Umbilical cord (tissue), 2 donors: Measurements from ENCODE around the gene ZNF506. TPM values are rescaled to one million over a fixed set of nuclear protein-coding genes. Genes with fewer than 3 reads are reported as not detected.
"Not testable (repeated sequence)": the region's sequence is repeated elsewhere in the genome, so short reads cannot be mapped to it uniquely, and the experiment has no call there.

Experiments used
- DNase-seq: peaks from one replicate; pipeline ENCODE4 v3.0.0-alpha.2; 2015; ENCODE audit warnings: low spot score
- total RNA-seq: library from RNA; depleted of rRNA; stranded (reverse); fragments of >200 nt; gene quantifications from one replicate; pipeline ENCODE4 v1.2.3, GENCODE V29; 2014; ENCODE audit warnings: low replicate concordance; ENCODE audit not compliant: insufficient read depth

The ZNF506 gene
- total RNA-seq, 1 donor from 2014 or later = 34.4 TPM

- no peak for DNase-seq
Measured at GRCh38 chr19:19745496-19746285, 75.9 kb downstream of the ZNF506 start.

DNA sequence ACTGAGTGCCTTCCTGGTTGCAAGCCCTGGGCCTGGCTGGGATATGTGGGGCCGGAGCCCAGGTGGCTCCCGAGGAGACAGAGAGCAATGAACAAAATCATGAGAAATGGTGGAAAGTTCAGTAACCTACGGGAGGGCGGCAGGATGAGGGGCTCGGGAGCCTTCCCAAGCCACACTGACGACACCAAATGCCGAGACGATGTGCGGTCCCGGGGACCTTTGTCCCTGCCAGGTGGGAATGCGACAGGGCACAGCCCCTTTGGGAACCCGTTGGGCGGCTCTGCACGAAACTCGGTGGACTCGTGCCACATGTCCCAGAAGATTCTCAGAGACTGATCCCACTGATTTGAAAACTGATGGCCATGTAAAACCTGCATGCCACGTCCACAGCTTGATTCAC lies 76.9 kb downstream of the ZNF506 start:
- DNase-seq = no peak

GRCh38 chr19:19743921-19744320 lies 77.6 kb downstream of the ZNF506 start:
- DNase-seq = not testable (repeated sequence)

DNA sequence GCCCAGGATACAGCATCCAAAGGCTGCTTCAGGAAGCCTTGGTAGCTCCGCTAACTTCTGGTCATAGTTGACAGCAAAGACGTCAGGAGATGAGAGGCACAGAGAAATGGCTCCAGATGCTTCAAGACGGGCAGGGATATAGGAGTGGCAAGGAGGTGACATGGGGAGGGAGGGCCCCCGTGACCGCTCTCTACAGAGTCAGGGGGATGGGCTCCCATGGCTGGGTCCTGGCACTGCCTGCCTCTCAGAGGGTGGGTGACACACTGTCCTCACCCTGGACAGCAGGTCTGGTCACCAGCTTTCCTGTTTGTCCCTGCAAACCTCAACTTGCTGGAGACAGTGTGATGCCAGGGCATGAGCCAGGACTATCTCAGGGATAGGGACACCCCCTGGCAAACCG lies 78.4 kb downstream of the ZNF506 start:
- DNase-seq = no peak

DNA sequence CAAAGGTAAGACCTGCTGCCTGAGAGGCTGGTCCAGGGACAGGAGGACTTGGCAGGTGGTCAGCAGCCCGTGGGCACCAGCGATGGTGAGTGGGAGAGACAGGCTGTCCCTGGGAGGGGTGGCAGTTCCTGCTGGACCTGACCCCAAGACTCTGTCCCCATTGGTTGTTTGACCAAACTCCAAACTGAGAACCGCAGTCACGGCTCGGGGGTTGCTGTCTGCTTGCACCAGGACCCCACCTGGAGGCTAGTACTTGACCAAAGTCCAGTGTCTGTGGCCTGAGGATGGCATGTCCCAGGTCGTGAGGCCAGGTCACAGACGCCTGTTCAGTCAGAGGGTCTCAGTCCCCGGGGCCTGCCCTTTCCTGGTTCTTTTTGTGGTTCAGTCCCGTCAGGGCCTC lies 78.8 kb downstream of the ZNF506 start:
- no peak for DNase-seq

Other genes starting within 250 kb of the ZNF506 start
- 10.8 TPM for gene PBX4, start 203.1 kb downstream of the ZNF506 start, total RNA-seq
- 0.48 TPM for gene LPAR2, start 193.5 kb downstream of the ZNF506 start, total RNA-seq
- 7.5 TPM for gene GMIP, start 178.1 kb downstream of the ZNF506 start, total RNA-seq
- 89.8 TPM for gene ATP13A1, start 158.1 kb downstream of the ZNF506 start, total RNA-seq
- gene ZNF101, start 152.9 kb downstream of the ZNF506 start, total RNA-seq = 14.2 TPM
- 20.5 TPM for gene ZNF14, start 88.6 kb downstream of the ZNF506 start, total RNA-seq
- 10.8 TPM for gene ZNF253, start 44.1 kb upstream of the ZNF506 start, total RNA-seq
- 15.9 TPM for gene ZNF93, start 79.2 kb upstream of the ZNF506 start, total RNA-seq
- gene ZNF682, start 217.8 kb upstream of the ZNF506 start, total RNA-seq = 8.9 TPM